ENCODE results near the gene ZBBX.
"Not testable (repeated sequence)": the region's sequence is repeated elsewhere in the genome, so short reads cannot be mapped to it uniquely, and the experiment has no call there.

Gene ZBBX

DNA sequence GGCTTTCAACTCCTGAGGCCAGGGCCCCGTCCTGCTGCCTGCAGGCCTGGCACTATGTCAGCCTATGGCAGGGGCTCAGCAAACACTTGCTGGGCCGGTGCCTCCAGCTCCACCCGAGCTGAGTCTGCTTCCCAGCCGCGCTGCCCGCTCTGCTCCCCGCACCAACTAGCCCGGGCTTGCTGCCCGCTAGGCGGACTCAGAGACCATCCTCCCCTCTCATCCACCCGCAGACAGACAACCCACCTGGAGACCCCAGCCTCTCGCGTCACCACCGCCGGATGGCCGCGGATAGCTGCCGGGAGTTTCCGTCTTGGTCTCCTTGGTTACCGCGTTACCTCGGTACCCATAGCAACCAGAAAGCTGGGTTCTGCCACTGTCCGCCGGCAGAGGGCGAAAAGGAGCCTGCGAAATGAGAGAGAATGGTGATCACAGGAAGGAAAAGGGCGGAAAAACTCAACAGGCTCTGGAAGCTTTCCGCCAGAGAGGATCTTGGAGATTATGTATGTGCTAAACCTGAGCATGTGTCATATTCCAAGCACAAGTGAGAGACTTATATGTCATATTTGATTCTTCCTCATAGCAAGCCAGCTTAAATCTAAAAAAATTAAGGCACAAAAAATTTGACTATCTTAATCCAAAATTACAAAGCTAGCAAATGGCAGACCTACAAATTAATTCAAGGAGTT is at the start of gene ZBBX:
ZBBX (minus strand) TSS at position 294 of the 686 bp plus-strand sequence. CDS start 7,396 bp downstream, outside the sequence.
- peak; percentile 91 for DNase-seq

DNA sequence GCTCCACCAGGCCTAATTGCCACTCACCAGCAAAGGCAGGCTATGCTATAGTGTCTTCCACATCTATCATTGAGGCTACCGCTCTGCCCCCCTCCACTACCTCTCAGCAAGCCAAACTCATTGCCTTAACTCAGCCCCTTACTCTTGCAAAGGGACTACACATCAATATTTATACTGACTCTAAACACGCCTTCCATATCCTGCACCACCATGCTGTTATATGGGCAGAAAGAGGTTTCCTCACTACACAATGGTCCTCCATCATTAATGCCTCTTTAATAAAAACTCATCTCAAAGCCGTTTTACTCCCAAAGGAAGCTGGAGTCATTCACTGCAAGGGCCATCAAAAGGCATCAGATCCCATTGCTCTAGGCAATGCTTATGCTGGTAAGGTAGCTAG is 46.9 kb upstream of the ZBBX start:
- not testable (repeated sequence) for DNase-seq

DNA sequence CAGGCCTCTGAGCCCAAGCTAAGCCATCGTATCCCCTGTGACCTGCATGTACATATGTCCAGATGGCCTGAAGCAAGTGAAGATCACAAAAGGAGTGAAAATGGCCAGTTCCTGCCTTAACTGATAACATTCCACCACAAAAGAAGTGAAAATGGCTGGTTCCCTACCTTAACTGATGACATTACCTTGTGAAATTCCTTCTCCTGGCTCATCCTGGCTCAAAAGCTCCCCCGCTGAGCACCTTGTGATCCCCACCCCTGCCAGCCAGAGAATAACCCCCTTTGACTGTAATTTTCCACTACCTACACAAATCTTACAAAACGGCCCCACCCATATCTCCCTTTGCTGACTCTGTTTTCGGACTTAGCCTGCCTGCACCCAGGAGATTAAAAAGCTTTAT is 42.3 kb upstream of the ZBBX start:
- not testable (repeated sequence) for DNase-seq

GRCh38 chr3:167409611-167410010 is 29.5 kb upstream of the ZBBX start:
- no peak for DNase-seq

DNA sequence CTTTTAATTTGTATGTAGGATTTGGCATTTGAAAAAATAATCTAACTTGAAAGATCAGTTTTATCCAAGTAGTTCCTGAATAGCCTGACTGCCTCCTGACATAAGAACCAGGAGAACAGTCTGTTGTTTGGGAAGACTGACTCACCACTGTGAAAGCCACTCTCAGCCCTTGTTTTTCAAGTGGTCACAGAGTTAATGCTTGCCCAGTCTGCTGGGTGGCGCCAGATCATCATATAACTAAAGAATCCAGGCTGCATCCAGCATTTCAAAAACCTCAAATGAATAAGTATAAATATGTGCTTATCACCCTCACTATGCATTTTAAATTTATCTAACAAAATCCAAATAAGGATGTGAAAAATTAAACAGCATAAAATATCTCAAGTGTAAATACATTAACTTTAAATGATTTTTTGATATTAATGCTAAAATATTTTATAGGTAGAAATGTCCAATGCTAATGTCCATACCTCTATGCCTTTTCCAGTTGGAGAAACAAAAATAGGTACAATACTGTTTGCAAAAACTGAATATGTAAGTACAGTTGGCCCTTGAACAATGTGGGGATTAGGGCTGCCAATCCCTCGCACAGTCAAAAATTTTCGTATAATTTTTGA is 26.9 kb upstream of the ZBBX start:
- no peak for DNase-seq

DNA sequence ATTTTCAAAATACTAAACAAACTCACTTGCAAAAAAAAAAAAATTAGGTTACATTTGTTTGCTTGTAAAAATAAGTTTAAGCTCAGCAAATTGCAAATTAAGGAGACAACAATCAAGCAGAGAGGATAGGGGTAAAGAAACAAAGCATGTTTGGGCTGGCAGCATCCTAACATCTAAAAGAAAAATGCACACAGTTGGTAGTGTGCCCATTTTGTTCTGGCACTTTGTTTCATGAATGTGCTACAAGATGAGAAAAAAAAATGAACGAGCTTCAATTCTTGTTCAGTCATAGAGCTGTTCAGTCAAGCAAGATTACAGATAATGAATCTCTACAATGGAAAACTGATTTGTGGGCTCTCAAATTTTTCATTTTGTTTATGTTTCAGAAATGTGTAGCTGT is 17.7 kb upstream of the ZBBX start:
- no peak for DNase-seq

DNA sequence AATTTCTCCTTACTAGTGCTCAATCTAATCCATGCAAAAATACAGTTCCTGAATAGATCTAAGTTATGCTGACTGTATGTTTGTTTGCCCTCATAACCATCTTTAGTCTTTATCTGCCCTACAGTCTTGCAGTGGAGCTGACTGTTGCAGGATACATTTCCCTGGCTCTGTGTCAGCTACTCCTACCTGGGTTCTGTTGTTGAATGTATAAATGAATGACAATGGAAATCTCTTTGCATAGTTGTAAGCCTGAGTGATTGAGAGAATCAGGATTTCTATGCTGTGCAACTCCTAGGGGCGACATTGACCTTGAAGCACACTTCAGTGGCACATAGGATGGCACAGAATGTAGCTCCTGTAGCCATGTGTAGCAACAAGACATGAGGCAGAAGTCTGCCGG is 16.0 kb upstream of the ZBBX start:
- no peak for DNase-seq

DNA sequence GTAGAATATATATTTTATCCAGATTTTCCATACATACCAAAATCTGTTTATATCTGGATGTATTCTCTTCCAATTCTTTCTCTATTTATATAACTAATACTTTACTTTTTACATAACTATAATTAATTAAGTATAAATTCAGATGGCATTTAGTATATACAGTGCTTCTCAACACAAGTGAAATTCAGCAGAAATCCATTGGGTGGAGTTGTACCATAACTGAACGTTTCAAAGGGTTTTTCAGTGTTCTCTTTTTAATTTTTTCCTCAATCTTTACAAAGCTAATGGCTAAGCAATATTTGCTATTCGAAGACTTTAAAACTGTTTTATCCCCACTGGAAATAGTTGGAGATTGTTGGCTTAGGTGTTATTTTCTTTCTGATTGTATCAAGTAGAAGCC is 13.9 kb upstream of the ZBBX start:
- no peak for DNase-seq

DNA sequence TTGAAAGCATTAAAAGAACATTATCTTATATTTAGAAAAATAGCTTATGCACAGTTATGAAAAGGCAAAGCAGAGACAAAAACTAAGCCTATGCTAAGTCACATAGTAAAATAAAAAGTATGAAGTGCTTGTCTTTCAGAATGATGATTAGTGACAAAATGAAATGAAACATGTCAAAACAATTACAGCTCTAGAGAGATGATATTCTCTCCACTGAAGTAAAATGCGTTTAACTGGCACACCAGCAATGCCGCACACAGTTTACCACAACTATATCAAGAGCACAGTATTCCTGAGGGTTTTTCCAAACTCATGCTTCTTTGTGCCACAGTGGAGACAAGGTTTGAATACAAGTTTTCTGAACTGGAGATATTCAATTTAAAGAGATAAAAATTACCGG is 2.1 kb upstream of the ZBBX start:
- DNase-seq = no peak

DNA sequence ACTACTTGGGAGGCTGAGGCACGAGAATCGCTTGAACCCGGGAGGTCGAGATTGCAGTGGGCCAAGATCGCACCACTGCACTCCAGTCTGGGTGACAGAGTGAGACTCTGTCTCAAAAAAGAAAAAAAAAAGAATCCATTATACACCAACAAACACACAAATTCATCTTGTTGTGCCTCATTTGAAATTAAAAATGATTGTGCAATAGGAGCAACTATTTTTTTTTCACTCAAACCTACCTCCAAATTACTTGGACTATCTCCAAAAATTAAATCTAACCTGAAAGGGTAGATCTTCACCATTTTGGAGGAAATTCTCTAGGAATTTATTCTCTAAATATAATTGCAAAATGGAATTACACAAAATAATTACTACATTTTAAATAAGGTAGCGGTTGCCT is 4.6 kb downstream of the ZBBX start:
- no peak for DNase-seq

DNA sequence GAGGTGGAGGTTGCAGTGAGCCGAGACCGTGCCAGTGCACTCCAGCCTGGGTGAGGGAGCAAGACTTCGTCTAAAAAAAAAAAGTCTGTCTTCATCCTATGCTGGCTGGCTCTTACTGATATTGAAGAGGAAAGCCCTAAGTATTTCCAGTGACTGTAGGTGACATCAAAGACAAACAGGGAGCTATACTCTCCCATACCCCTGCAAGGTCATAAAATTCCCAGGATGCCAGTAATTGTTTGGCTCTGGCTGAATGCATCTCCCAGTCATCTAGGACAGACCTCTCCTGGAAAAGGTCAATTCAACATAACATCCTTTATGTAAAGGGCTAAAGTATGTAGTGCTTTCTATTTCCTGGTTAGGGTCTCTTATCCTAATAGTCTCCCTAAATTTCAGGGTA is 8.0 kb downstream of the ZBBX start:
- DNase-seq = no peak

GRCh38 chr3:167361948-167362347 is 18.1 kb downstream of the ZBBX start:
- DNase-seq = no peak

DNA sequence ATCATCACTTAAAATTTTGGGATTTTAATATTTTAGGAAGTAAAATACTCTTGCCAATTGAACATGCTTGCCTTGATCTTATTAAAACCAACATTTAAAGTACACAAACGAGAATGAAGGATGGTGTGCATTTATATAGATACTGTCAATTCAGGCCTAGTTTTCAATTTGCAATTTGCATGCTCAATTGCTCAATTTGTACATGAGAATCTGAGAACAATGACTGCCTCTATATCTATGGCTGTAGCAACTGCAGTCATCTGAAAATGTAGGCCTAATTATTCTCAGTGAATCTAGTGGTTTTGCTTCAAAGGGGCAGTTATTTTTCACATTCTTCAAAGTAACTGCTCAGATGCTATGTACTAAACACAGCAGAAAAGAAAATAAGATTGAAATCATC is 18.8 kb downstream of the ZBBX start:
- no peak for DNase-seq

GRCh38 chr3:167355446-167355845 is 24.7 kb downstream of the ZBBX start:
- DNase-seq = no peak

- no peak for DNase-seq
Observed at GRCh38 chr3:167354751-167355150, 25.3 kb downstream of the ZBBX start.

DNA sequence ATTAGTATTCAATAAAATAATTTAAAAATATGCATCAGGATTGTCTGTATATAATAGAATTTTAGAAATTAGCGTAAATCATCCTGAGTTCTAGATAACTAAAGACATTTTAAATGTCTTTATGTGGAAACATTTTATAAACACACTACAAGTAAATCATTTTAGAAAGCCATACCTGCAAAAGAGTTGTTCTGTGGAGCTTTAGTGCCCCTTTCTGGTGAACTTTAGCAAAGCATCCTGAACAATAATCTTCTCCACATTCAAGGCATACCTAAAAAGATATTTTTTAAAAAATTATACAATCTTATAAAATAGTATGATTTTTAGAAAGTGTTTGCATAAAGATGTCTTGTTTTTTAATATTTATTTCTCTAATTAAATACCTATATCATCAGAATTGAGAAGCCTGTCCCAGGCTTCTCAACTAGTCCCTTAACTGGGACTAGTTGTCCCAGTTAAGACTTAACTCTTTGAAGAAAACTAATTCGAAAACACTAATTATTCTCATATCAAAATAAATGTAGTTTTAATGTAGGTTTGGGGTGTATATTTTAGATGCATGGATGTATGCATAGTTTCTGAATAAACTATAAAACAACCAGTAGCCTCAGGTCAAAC is 29.7 kb downstream of the ZBBX start:
- DNase-seq = no peak

GRCh38 chr3:167346171-167346570 is 33.9 kb downstream of the ZBBX start:
- DNase-seq = no peak

DNA sequence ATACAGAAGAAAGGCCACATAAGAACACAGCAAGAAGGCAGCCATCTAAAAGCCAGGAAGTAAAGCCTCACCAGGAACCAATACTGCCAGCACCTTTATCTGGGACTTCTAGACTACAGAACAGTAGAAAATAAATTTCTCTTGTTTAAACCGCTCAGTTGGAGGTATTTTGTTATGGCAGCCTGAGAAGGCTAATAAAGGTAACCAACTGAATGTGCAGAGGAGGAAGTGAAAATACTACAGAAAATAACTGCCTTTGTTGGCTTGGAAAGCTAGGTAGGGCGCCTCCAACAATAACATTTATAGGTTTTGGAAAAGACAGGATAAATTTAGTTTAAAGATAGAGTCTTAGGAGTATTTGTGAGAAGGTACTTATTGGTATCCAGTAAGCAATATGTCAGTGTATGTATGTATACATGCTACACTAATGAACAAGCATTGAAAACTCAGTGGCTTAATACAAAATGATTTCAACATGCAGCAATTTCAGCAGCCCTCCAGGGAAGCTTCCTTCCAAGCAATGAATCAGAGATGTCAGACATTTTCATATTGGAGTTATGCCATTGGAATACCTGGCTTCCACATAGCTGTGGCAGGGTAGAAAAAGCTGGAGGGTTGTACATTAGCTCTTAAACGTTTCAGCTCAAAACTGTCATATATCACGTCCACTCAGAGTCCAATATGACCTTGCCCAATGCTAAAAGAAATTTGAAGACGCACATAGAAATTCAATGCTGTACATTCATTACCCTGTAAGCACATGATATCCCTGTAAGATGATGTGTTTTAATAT is 48.9 kb downstream of the ZBBX start:
- DNase-seq = no peak

DNA sequence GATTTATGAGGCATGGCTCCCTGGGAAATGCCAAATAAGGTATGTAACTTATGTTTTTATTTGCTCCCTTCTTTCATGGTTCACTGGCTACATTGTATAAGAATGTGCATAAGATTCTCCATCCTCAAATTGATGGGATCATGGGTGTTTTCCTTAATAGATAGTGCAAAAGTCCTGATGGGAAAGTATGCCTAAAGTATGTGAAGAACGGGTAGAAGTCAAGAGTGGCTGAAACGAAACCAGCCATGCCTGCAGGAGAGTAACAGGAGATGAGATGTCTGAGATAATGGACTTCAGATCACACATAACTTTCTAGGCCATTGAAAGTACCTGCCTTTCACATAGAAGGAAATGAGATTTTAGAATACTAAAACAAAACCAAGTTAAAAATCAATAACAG is 56.5 kb downstream of the ZBBX start:
- DNase-seq = no peak

- DNase-seq = no peak
Observed at GRCh38 chr3:167318996-167319615, 61.0 kb downstream of the ZBBX start.

DNA sequence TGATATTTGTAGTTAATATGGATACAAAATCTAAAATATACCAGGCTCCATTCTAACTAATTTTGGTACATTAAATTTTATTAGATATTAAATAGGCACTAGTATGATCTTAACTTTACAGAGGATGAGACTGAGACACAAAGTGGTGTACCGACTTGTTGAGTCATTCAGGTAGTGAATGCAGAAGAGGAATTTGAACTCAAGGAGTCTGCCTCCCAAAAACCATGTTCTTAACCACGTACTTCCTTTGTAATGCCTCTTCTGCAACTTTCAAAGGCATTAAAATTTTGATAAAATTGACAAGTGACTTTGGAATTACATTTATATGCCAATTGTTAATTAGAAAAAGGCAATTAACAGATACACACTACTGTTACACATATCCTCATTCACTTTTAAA is 61.8 kb downstream of the ZBBX start:
- DNase-seq = no peak

GRCh38 chr3:167306319-167306718 is 73.8 kb downstream of the ZBBX start:
- no peak for DNase-seq

DNA sequence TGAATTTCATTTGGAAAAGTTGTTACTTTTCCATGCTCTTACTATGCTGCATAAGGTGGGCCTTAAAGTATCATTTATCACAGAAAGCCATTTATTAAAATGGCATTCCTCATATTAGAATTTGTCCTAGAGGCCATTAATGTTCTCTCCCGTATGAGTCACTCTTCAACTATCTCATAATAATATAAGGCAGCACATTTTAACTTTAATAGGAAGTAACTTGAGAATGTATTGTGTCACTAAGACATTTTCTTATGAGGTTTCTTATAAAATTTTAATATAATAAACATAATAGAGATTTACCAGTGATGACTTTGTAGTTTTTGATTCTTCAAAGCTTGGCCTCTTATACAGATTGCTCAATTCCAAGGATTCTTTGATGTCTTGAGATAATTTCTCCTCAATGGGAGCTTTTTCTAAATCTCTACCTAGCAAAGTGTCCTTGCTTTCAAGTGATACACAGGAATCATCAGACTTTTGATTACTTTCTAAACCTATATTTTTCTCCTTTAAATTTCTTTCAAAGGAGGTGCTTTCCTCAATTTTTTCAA is 74.7 kb downstream of the ZBBX start:
- no peak for DNase-seq
